Activated gamma-delta T cell (primary cell): ENCODE measurements around the gene COMTD1.
A peak's percentile ranks its signal among the peaks of the same experiment; 100 is the strongest.

ENCODE experiments used
- DNase-seq: peaks from one replicate; lab custom pipeline; 2025; lab: John Stamatoyannopoulos, UW
- total RNA-seq, 2 donors: gene quantifications; one replicate each; lab custom pipeline; 2026; lab: John Stamatoyannopoulos, UW

The COMTD1 gene
- total RNA-seq = 13.6 to 14.2 reads per million in 2 donors

DNA sequence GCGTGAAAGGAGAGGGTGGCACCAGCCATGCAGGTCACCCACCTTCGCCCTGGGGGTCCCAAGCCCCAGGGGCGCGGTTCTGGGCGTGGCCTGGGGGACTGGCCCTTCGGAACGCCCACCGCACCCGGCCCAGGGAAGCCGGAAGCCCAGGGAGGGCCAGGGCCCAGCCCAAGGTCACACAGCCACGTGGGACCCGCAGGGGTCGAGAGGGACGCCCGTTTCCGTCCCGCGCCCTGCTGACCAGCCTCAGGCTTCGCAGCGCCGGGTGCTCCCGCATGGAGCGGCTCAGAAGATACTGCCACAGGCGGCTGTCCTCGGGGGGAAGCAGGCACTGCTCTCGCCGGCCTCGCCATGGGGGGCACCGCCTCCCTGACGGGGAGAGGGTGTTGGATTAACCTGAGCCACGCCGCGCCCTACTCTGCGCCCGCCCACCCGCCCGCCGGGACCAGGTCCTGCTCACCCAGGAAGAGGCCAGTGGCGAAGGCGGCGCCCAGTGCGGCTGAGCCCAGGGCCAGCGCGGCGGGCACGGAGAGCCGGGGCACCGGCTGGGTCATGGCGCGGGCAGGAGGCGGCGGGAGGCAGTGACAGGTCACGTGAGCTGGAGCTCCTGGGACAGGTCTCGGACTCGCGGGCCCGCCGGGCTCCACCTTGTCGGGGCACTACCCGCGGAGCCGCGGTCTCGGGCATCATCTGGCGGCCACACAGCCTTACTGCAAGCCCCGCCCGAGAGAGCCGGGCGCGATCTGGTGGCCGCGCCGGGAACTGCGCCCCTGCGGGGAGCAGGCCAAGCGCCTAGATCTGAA, at the start of gene COMTD1:
Gene COMTD1 (minus strand): TSS at position 583 of the 803 bp plus-strand sequence. CDS start 29 bp downstream, at position 554.
- DNase-seq = peak; percentile 88

GRCh38 chr10:75283671-75284470, 48.1 kb upstream of the COMTD1 start:
- no peak for DNase-seq

DNA sequence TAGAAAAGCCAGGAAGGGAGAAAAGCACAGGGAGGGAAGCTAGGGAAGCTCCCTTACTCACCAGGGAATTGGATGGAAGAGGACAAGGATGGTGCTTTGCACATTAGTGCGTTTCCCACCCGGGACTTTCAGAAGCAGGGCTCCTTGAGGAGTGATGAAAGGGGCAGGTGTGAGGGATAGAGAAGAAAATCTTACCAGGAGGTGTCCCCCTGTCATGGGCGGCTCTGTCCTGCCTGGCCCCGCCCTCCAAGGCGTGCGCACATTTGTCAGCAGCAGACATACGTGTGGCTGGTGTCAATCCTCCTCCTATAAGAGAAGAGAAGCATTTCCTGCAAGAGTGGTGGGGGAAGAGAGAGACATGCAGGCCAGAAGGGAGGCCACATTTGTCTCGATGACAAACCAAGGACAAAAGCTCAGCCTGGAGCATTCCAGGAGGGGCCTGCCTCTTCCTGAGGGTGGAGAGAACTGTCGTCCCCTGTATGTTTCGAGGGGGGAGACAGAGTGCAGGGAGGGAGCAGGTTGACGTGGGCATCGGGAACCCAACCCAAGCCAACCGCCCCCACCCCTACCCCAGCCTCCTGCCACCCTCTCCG, 47.4 kb upstream of the COMTD1 start:
- DNase-seq = no peak

GRCh38 chr10:75281974-75282373, 46.2 kb upstream of the COMTD1 start:
- no peak for DNase-seq

DNA sequence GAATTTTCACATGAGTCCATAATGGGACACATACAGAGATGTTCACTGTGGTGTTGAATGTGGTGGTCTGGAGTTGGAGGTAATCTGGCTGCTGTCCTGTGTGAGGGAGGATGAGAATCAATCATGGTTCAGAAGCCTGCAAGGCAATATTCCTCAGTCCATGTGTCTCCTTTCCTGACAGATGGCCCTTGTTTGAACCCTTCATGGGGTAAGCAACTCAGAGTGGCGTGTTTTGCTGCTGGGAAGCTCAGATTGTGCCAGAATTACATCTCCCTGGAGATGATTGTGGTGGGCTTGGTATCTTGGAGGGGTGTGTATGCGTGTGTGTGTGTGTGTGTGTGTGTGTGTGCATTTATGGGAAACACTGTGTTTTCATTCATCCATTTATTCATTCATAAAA, 44.5 kb upstream of the COMTD1 start:
- no peak for DNase-seq

GRCh38 chr10:75276069-75276872, 40.5 kb upstream of the COMTD1 start:
- DNase-seq = no peak

- DNase-seq = no peak
Observed at GRCh38 chr10:75272896-75273295, 37.1 kb upstream of the COMTD1 start.

DNA sequence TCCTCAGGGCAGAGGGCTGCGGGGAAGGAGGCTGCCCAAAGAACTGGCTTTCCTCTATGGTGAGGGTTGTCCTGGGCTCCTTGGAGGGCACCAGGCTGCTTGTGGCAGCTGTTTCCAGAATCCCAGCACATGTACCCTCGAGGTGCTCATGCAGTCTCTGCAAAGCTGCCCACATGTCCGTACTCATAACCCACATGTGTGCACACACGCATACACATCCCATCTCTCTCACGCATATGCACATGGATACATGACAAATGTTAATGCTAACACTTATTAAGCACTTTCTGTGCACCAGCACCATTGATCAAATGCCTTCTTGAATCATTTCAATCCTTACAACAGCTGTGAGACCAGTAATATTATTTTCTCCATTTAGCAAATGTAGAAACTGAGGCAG, 36.3 kb upstream of the COMTD1 start:
- DNase-seq = no peak

GRCh38 chr10:75269605-75270004, 33.8 kb upstream of the COMTD1 start:
- no peak for DNase-seq

DNA sequence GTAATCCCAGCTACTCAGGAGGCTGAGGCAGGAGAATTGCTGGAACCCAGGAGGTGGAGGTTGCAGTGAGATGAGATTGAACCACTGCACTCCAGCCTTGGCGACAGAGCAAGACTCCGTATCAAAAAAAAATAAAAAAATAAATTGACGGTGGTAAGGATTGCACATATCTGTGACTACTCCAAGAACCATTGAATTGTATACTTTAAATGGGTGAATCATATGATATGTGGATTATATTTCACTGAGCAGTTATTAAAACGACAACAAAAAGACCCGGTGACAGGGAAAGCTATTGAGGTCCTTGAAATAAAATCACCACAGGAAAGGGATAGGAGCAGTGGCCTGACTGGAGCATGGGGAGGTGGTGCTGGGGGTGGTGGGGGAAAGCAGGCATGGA, 31.2 kb upstream of the COMTD1 start:
- DNase-seq = no peak

- DNase-seq = no peak
Observed at GRCh38 chr10:75265856-75266255, 30.1 kb upstream of the COMTD1 start.

DNA sequence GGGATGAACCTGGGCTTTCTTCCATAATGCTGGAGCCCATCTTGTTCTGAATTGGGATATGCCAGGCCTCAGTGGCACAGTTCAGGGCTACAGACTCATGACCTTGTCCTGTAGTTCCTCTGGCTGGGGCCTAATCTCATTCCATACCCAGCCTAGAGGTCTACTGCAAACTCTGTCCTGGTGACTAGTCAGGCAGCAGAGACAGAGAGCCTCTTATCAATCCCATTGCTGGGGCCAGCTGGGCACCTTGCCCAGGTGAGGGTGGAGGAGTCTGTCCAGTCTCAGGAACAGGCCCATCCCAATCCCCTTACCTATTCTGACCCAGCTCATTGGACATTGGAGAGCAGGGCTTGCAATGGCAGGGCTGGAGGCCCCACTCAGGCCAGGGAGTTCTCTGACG, 28.0 kb upstream of the COMTD1 start:
- no peak for DNase-seq

GRCh38 chr10:75261813-75262705, 26.3 kb upstream of the COMTD1 start:
- no peak for DNase-seq

- no peak for DNase-seq
Observed at GRCh38 chr10:75260990-75261389, 25.2 kb upstream of the COMTD1 start.

DNA sequence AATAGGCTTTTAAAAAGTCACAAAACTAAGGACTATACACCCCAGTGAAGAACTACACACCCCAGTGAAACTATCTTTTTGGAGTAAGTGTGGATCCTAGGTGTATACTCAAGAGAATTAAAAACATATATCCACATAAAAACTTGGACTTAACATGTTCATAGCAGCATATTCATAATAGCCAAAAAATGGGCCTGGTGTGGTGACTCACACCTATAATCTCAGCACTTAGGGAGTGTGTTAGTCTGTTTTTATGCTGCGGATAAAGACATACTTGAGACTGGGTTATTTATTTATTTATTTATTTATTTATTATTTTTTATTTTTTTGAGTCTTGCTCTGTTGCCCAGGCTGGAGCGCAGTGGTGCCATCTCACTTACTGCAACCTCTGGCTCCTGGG, 19.0 kb upstream of the COMTD1 start:
- no peak for DNase-seq

- DNase-seq = no peak
Observed at GRCh38 chr10:75253281-75254220, 17.8 kb upstream of the COMTD1 start.

DNA sequence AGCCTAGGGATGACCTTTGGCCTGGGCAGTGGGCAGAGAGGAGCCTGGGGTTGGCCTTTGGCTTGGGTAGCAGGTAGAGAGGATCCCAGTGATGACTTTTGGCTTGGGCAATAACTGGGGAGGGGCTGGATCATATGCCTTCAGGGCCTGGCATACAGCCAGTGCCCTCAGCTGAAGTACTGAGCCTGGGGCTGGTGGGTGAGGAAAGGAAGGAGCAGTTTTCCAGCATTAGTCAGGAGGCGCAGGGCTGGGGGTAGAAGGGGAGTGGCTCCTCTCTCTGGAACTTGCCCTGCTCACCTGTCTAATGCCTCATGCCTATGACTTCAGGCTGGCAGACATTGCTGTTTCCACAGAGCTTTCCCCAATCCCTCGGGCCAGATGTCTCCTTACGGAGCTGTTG, 15.2 kb upstream of the COMTD1 start:
- no peak for DNase-seq

DNA sequence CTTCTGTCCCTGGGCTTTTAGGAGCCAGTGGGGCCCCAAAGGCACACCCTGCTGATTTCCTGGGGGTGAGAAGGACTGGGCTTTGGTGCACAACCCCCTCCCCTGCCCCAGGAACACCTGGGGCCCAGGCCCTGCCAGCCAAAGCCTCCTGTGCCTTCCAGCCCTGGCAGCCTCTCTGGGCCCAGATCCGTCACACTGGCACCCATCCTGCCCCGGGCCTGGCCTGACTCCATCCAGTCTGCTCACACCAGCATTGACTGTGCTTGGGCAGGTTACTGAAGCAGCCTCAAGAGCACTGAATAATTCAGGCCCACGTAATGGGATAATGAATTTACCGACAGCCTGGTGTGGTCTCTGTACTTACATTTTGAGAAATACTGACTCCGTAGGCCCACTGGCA, 12.0 kb upstream of the COMTD1 start:
- no peak for DNase-seq

DNA sequence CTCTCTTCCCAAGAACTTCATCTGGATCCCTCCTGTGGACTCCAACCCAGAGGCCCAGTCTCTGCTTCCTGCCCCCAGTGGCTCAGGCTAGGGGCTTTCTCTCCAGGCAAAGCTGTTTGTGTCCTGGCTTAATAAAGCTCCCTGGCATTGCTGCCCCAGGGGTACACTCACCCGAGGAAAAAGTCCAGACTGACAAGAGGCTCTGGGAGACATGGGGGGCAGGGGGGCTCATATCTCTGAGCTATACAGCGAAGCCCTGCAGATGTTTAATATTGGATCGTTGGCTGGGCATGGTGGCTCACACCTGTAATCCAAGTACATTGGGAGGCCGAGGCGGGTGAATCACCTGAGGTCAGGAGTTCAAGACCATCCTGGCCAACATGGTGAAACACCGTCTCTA, 10.7 kb upstream of the COMTD1 start:
- no peak for DNase-seq
